GM18499 (cell line): ENCODE data around the gene ERLIN1.

ENCODE experiments used
- ATAC-seq: cut with Tn5 transposase; IDR thresholded peaks from one replicate; pipeline ENCODE4 v1.9.1; 2021; ENCODE audit warnings: moderate number of reproducible peaks; ENCODE audit not compliant: insufficient read depth, unreplicated experiment

ERLIN1 gene

DNA sequence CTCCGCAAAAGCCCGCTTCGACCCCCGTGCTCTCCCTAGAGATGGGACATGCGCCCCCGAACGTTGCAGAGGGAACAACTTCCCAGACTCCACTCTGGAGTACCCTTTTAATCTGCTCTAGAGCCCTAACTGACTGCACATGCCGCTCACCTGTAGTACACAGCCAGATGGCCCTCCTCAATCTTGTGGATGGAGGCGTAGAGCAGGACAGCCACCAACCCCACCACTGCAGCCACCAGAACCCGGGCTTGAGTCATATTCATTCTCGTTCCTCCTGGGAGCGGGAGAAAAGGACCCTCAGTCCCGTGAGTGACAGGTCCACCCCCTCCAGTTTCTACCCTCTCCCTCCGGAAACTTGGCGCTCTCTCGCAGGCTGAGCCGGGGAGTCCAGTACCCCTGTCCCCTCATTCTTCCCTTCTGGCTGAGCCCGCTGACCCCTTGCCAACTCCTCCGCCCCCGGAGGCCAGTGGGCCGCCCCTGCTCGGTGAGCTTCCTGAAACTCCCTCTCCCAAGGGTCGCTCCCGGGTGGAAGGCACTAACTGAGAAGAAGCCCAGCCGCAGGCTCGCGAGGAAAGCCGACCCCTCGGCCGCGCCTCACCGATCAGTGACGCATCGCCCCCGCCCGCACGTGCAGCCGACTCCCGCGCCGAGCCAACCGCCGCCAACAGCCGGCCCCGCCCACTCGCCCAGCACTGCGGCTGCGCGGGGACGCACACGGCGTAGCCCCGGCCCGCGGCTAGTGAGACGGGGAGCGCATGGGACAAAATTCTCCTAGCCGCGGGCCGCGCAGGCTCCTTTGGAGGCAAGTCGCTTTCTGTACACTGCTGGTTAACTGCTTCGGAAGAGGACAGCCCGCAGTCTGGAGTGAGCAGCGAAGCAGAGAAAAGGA lies at the start of gene ERLIN1:
ERLIN1 (minus strand) TSS at position 666 of the 889 bp plus-strand sequence; CDS start at position 263, 403 bp downstream.
- ATAC-seq, result no peak

DNA sequence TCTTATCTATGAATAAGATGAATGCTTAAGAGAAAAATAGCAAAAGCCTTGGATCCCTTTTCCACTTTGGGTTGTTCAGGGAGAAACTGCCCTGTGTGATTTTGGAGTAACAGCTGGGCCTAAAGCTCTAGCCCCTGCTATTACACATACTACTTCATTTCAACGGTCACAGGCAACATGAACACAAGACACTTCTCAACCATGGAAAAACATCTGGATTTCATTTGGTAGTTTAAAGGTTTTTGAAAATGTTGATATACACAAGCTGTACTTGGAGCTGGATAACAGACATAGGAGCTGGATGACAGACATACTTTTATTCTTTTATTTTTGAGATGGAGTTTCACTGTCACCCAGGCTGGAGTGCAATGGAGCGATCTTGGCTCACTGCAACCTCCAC lies 46.3 kb upstream of the ERLIN1 start:
- no peak for ATAC-seq

DNA sequence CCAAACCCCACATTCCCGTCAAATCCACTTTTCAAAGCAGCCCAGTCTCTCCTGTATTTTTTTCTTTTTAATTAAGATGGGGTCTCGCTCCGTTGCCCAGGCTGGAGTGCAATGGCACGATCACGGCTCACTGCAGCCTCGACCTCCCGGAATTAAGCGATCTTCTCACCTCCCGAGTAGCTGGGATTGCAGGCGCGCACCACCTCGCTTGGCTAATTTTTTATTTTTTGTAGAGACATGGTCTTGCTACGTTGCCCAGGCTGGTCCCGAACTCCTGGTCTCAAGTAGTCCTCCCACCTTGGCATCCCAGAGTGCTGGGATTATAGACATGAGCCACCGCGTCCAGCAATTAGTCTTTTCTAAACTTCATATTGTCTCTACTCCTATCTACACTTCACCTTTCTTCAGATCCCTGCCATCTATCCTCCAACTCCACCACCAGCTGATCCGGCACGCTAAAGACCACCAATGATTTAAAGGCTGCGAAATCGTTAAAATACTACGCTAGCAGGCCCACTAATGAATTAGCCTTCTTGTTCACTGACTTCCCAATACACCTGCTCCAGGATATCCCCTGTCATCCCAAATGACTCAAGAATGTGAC lies 44.1 kb upstream of the ERLIN1 start:
- no peak for ATAC-seq

DNA sequence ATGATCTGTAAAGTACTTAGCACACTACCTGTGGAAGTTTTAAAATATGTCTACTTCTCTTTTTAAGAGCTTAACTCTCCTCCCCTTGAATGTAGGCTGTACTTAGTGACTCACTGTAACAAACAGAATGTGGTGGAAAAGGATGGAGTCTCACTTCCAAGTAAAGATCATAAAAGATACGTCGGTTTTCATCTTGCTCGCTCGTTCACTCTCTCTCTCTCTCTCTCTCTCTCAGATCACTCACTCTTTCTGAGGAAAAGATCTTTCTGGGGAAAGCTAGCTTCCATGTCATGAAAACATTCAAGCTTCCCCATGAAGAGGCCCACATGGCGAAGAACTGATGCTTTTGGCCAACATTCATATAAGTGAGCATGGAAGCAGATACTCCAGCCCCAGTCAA lies 38.0 kb upstream of the ERLIN1 start:
- no peak for ATAC-seq

DNA sequence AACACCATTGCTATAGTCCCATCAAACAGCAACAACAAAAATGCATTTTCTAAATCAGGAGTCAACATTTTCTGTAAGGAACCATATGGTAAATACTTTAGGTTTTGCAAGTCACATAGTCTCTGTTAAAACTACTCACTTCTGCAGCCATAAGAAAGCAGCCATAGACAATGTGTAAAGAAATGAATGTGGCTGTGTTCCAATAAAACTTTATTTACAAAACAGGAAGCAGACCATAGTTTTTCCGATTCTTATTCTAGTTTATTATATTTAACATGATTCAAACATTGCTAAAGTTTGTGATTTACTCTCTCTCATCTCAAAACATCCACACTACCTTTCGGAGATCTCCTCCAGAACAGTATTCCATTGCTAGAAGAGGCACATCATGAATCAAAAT lies 36.7 kb upstream of the ERLIN1 start:
- no peak for ATAC-seq

DNA sequence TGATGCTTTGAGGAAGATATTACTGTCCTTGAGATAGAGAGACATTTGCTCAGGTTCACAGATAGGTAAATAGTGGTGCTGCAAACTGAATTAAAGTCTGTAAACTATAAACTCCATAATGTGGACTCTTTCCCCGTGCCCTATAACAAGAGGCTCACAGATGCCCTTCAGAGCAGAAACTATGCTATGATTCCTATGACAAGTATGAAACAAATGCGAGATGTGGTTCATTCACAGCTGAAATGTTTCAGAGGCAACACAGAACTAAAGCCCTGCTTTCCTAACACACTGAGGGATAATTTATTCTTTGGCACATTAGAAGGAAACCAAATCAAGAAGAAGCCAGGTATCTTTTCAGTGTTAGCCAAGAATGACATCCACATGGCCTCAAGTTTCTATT lies 30.2 kb upstream of the ERLIN1 start:
- ATAC-seq, result no peak

DNA sequence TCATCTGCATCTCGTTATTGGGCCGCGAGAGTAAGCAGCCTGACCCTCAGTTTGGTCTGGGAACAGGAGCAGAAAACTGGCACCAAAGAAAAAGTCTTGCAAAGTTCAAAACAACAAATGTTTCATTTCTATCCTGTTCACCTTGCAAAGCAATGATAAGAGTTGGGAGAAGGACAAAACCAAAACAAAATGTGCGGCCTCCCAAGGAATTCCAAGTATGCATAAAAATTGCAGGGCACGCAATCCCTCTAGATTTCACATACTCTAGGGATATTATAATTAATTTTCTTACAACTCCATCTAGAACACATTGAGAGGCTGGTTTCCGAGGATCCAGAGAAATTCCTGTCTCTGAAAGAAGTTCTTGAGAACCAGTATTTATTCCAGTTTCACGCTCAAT lies 23.5 kb upstream of the ERLIN1 start:
- ATAC-seq, result no peak

DNA sequence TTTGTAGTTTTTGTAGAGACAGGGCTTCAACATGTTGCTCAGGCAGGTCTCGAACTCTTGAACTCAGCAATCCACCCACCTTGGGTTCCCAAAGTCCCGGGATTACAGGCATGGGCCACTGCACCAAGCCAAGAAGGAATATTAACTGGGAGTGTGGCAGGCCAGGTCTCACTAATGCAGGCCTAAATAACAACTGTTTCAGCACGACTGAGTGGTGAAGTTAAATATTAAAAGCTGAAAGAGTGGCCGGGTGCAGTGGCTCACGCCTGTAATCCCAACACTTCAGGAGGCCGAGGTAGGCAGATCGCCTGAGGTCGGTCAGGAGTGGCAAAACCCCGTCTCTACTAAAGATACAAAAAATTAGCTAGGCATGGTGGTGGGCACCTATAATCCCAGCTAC lies 22.4 kb upstream of the ERLIN1 start:
- ATAC-seq, result no peak

DNA sequence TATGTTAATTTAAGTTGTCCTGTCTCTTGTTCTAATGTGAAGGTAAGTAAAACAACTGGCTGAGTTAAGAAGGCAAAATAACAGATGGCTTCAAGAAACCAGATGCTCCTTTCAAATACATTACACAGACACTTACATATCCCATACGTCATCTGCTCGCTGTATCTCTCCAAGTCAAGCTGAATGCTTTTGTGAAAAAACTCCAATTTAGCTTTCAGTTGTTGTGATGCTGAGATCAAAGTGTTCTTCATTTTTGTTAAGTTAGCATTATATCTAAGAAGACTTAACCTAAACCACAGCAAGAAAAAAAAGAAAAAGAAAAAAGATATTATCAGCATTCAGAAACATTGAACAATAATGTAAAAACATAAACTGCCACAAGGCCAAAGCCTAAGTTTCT lies 18.5 kb upstream of the ERLIN1 start:
- no peak for ATAC-seq

DNA sequence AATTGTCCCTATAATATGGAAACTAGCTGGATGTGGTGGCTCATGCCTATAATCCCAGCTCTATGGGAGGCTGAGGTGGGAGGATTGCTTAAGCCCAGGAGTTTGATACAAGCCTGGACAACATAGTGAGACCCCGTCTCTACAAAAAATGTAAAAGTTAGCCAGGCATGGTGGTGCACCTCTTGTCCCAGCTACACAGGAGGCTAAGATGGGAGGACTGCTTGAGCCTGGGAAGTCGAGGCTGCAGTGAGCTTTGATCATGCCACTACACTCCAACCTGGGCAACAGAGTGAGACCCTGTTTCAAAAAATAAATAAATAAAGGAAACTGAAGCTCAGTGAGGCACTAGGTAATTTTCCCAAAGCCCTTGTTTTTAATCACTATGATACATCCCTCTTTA lies 15.7 kb upstream of the ERLIN1 start:
- ATAC-seq, result no peak

DNA sequence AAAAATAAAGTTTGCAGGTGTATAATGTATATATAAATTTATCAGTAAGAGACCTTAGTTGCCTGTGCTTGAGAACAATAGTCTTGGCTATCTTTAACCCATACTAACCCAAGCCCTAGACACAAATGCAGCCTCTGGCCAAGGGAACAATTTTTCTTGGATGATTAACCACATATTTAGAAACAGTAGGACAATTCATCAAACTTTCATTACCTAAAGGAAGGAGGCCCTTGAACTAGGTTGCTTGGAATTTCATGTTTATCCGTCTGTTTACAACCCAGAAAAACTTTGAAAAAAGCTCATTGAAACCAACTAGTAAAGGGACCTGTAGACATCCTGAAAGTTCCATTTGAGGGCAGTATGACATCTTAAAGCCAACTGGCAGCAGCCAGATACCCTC lies 8.9 kb upstream of the ERLIN1 start:
- ATAC-seq, result no peak

DNA sequence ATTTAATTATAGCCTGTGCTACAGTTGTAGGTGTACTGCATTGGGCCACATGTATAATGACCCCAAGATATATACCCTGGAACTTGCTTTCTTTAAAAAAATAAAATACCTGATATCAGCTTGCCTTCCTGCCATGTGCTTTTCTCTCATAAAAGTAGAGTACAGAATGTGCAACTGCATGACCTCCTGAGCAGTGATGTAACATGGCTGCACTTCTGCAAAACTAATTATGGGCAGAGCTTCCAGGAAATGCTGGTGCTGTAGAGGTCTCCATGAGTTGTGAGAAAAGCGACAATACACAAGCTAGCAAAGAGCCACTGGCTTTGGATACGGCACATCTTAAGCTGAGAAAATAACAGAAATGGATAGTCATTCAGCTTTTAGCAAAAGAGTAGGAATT lies 6.5 kb upstream of the ERLIN1 start:
- ATAC-seq, result no peak

DNA sequence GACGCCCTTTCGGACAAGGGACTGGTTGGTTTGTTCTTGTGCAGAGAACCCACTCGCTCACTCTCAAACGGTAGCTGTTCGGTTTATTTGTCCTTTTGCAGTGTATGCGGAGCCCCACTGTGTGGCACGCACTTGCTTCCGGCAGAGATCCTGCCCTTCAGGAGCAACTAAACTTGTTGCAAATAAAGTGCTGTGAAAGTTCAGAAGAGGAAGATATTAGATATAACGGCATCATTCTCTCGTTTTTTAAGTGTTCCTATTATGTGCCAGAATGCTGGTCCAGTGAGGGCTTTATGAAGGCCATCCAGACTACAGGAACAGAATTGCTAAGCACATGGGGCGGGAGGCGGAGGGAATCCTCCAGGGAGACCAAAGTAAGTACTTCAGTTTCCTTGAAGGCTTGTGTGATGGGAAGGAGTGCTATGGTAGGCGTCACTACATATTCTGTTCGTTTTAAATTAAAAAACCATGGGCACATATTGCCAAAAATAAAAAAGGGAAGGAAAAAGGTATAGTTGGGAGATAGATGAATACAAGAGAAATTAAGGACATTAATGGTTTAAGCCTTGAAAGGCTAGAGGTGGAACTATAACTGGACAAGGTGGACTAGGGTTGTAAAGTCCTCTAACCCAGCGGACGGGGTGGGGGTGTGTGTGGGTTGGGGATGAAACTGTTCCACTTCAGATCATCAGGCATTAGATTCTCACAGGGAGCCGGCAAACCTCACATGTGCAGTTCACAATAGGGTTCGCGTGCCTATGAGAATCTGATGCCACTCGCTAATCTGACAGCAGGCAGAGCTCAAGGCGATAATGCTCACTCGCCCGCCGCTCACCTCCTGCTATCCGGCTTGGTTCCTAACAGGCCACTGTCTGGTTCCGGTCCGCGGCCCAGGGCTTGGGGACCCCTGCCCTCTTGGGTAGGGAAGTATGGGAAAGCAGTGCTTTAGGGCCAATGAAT lies 704 bp upstream of the ERLIN1 start:
- ATAC-seq, result no peak

DNA sequence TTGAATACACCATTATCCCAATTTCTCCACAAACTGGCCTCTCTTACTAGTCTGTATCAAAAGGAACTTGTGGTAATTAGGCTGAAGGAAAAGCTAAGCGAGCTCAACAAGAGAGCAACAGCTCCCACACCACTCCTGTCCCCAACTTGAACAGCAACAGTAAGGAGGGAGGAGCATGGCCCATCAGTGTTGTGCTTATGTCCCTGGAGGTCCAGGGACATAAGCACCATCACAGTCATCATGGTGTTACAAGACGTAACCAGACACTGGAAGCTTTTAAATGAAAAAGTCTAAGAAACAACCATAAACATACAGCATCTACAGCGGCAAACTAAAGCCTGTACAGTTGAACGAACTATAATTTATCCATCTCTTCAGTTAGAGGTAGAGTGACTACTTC lies 989 bp downstream of the ERLIN1 start:
- ATAC-seq, result no peak

DNA sequence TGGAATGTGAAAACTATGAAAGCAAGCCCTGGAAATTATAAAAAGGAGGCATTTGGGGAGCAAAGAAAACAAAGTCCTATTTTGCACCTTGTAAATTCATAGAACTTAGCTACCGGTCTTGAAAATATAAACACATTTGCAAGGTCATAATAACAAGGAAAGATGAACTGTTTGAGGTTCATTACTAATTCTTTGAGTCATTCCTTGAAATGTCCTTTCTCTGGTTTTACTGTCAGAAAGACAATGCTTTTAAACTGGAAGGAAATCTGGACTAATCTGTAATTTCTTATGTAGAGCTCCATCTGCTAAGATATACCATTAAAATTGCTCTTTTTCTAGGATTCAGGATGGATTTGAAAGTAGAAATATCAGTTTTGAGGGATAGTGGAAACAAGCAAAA lies 1.4 kb downstream of the ERLIN1 start:
- ATAC-seq, result no peak

DNA sequence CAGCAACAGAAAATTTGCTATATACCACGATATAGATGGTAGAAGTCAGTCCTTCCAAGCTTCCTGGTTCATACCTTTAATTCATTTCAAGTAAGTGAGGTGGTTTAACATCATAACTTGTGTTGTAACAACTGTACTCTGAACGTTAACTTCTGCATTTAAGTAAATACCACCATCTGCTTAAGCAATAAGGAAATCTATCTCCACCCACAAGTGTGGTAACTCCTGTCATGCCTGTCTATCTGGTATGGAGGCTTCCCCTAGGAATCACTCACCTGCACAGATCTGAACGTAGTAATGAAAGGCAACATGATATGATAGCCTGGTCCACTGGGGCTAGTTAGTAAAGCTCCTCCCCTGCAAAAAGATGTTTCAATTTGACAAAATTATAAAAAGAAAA lies 2.3 kb downstream of the ERLIN1 start:
- no peak for ATAC-seq

DNA sequence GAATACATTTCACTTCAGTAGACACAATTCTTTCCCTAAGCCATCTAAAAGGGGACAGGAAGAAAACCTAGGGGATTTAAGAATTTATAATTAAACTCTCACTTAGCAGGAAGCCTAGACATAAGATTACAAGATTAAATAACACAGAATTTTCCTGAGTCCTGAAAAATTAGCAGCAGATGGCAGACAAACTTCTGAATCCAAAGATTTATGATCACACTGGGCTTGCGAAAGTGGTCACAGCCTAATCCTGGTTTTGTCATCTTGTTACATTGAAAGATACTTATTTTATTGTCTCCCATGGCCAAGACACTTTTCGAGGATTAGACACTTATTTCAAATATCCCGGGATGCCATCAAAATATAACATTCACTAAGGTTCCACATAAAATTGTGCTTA lies 2.9 kb downstream of the ERLIN1 start:
- ATAC-seq, result no peak

DNA sequence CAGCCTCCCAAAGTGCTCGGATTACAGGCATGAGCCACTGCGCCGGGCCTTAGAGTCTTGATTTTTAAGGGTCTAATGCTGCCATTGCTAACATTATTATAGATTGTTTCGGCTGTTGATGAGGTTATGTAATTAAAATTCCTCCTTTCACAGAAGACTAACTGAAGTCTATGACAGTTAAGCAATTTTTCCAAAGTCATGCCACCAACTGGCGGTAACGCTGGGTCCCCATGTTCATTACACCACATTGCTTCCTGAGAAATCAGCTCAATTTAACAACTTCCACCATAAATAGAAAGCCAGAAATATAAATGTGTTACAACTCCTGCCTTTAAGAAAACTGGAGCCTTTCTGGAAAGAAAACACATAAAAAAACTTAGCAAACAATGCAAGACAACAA lies 3.5 kb downstream of the ERLIN1 start:
- ATAC-seq, result no peak

DNA sequence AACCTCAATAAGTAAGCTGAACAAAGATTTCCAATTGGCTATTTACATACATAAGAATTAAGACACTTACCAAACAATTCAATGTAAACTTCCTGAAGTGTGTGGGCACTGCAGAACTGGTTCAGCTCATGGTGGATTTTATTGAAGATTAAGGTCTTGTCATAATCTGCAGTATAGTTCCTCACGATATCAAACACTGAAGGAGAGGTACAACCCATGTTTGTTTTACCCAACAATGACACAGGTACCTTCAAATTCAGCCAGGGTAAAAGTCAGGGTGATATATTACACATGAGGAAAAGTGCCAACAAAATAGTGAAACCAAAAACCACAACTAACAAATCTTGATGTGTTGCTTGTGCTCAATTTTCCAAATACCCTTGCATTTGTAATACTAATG lies 10.0 kb downstream of the ERLIN1 start:
- no peak for ATAC-seq

DNA sequence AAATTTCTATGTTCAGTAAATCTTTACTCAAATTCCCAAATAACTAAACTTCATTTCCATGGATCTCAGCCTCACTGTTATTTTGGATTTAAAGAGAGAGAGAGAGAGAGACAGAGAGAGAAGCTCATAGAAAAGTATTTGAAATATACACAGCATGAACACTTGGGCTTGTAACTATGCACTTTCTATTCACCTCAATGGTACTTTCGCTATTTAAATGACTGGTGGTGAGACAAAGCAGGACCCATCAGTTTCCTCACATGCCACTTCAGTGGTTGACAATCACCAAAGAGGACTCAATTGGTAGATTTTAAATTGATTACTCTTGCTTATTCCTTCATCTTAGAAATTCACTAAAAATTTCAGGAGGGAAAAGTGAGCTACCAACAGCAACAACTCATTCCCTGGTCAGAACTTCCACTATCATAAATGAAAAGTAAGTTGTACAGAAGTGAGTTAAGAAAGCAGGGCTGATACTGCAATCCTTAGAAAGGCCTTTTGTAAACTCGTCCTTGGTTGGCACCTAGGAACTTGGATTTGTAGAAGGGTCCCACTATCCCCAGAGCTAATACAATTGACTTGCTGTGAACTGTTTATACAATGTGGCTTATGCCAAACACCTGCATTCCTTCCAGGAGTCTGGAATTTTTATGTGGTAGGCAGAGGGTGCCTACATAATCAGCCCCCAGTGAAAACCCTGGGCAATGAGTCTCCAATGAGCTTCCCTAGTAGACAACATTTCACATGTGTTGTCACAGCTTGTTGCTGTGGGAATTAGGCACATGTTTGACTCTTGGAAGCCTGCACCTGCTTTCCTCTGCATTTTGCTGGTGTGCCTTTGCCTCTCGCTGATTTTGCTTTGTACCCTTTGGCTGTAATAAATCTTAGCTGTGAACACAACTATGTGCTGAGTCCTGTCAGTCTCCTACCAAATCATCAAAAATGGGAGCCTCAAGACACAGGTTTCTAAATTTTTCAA lies 10.8 kb downstream of the ERLIN1 start:
- peak; percentile 79 for ATAC-seq
